Astrocyte of the spinal cord (primary cell): ENCODE data around the gene HYDIN.
A peak's percentile ranks its signal among the peaks of the same experiment; 100 is the strongest.

Experiments used
- DNase-seq: peaks from one replicate; pipeline ENCODE4 v3.0.0; 2011; ENCODE audit warnings: low read depth, low spot score
- H3K4me3 ChIP-seq: 2 replicates; pipeline ENCODE4 v1.5.1; 2011; ENCODE audit warnings: low read depth, mild to moderate bottlenecking, low read length, moderate library complexity
- in situ Hi-C: cut with HindIII; loops from 2 replicates; pipeline ENCODE4 v1.10.0; 2017; ENCODE audit warnings: low sequenced_read_pairs
- TF ChIP-seq, protein P1 (sequence below): IDR thresholded peaks from 2 replicates; pipeline ENCODE4 v1.5.1; 2012; ENCODE audit warnings: low read depth, mild to moderate bottlenecking, low read length, inconsistent platforms

Gene HYDIN

DNA sequence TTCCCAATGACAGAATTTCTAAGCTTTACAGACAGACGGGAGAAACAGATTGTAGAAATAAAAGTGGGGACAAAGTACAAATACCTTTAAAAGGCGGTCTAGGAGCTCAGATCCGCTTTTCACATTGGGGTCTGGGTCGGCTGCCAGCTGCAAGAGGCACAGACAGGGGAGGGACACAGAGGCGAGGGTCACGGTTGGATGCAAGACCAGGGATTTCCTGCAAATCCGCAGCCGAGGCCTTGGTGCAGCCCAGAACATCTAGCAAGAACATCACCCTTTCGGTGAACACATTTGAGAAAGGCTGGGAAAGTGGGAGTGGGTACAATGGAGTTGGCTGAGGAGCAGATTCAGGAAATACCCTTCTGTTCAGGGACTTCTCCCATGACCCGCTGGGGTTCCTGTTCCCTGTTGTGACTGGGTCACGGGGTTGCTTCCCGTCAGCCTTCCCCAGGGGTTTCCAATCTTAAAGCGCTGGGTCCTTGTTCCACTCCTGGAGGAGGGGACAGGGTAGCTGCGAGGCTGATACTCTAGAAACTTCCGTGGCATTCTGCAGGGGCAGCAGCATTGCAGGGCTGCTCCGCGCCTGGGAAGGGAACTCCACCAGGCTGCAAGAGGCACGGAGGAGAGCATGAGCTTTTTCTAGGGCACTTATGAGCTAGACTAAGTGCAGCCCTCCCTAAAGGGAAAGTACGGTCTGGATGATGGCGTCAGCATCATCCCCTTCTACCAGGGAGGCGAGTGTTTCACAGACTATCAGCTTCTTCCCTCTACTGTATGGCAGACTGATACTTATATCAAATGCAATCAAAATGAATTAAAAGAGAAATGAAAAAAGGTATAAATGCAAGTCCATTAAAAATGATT lies 445.6 kb downstream of the HYDIN start:
- in situ Hi-C loops = no loop called here
- no peak overlapping the region for H3K4me3 ChIP-seq
- DNase-seq = no peak
- TF ChIP-seq, protein P1, sequence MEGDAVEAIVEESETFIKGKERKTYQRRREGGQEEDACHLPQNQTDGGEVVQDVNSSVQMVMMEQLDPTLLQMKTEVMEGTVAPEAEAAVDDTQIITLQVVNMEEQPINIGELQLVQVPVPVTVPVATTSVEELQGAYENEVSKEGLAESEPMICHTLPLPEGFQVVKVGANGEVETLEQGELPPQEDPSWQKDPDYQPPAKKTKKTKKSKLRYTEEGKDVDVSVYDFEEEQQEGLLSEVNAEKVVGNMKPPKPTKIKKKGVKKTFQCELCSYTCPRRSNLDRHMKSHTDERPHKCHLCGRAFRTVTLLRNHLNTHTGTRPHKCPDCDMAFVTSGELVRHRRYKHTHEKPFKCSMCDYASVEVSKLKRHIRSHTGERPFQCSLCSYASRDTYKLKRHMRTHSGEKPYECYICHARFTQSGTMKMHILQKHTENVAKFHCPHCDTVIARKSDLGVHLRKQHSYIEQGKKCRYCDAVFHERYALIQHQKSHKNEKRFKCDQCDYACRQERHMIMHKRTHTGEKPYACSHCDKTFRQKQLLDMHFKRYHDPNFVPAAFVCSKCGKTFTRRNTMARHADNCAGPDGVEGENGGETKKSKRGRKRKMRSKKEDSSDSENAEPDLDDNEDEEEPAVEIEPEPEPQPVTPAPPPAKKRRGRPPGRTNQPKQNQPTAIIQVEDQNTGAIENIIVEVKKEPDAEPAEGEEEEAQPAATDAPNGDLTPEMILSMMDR = no peak

DNA sequence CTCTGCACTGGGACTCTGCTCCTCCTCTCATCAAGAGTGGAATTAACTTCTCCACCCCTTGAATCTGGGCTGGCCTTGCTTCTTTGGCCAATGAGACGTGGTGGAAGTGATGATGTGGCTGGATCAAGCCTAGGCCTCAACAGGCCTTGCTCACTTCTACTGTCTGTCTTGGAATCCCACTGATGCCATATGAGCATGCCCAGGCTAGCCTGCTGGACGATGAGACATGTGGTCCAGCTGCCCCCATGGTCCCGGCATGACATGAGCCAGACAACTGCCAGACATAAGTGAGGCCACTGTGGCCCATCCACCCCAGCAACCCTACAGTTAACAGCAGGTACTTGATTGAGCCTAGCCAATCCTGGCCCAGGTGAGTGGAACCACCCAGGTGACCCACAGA lies 448.3 kb downstream of the HYDIN start:
- in situ Hi-C loops = no loop called here
- no peak for DNase-seq
- H3K4me3 ChIP-seq = no peak overlapping the region
- TF ChIP-seq, protein P1 = no peak

DNA sequence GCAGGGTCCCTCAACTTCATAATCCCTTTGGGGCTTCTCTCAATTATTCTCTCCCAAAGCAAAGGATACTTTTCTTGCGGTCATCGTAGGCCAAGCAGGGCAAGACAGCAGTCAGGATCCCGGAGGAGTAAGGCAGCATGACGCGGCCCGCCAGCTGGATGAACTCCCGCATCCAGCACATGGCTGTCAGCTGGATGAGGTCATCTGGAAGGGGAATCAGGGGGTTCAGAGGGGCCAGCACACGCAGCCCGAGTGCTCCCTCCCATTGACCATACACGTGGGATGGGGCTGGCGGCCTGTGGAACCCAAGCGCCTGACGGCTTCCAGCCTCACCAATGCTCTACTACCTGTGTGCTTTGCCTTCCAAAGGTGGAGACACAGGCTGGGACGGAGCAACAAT lies 448.7 kb downstream of the HYDIN start:
- no peak for DNase-seq
- H3K4me3 ChIP-seq = no peak overlapping the region
- TF ChIP-seq, protein P1 = no peak
- in situ Hi-C loops = no loop called here

DNA sequence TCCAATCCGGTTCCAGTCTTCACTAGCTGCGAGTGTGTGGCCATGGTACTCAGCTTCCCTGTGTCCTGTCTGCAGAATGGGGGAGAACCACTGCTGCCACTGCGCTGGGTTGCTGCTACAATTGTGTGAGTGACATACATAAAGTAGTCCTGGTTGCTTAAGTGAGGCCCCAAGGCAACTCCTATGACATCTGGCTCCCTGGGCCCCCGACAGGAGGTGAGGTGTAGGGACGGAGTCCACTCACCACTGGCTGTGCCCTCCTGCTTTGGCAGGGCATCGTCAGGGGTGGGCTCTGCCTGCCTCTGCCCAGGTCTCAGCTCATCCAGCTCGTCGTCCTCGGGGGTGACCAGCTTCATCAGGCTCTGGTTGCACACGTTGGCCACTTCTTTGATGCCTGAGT lies 450.0 kb downstream of the HYDIN start:
- DNase-seq = no peak
- TF ChIP-seq, protein P1 = no peak
- in situ Hi-C loops = no loop called here
- no peak overlapping the region for H3K4me3 ChIP-seq

DNA sequence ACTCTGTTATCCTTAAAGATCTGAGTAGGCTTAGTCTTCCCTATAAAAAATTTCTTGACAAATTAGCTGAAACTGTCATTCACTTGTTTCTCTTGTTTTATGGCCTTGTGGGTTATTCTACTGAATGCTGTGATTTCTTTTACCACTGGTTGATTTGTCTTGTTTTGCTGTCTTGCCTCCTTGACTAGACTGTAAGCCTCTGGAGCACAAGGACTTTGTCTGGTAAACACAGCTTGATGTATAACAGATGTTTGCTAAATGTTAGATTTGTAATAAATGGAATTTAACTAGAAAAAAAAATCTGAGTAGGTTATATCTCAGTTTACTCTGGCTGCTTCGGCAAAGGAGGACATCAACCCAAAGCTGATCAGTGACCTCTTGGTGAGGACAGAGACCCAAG lies 451.2 kb downstream of the HYDIN start:
- no peak for DNase-seq

DNA sequence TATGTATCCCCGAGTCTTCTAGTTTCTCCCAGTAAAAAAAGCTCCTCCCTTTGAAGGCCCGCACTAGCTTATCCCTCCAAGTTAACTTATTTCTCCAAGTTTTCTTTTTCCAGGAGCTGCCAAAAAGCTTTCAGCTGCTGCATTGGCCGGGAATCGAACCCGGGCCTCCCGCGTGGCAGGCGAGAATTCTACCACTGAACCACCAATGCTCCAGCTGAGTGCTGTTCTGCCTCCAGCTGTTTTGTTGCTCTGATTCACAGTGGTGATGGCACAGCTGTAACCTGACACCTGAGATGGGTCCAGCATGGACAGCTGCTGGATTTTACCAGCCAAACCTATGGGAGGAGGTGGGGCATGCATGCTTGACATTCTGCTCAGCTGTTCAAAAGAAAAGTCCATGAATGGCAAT lies 451.6 kb downstream of the HYDIN start:
- TF ChIP-seq, protein P1 = no peak
- in situ Hi-C loops = no loop called here
- no peak overlapping the region for H3K4me3 ChIP-seq
- DNase-seq = peak; percentile 89

More for the DNA sequence above, 451.2 kb downstream of the HYDIN start:
- in situ Hi-C loops = no loop called here
- H3K4me3 ChIP-seq = no peak overlapping the region
- TF ChIP-seq, protein P1 = no peak
